Parathyroid adenoma (tissue), 2 donors: ENCODE results near the gene ZNF583.

Experiments
- H2AFZ ChIP-seq: fragments of 300-600 bp; sonication (generic); one replicate; pipeline ENCODE4 v1.7.0; 2017; ENCODE audit warnings: antibody characterized with exemption, mild to moderate bottlenecking
- H3K27ac ChIP-seq: fragments of 300-600 bp; sonication (generic); one replicate; pipeline ENCODE4 v1.7.0; 2017
- H3K27me3 ChIP-seq: fragments of 300-600 bp; sonication (generic); one replicate; pipeline ENCODE4 v1.7.0; 2017; ENCODE audit warnings: low read length; ENCODE audit not compliant: control insufficient read depth, insufficient read depth
- H3K36me3 ChIP-seq: fragments of 300-600 bp; sonication (generic); one replicate; pipeline ENCODE4 v1.7.0; 2017; ENCODE audit warnings: low read length; ENCODE audit not compliant: control insufficient read depth, insufficient read depth
- H3K4me1 ChIP-seq: fragments of 300-600 bp; sonication (generic); one replicate; pipeline ENCODE4 v1.7.0; 2017; ENCODE audit warnings: control low read depth
- H3K4me2 ChIP-seq: fragments of 300-600 bp; sonication (generic); one replicate; pipeline ENCODE4 v1.7.0; 2017; ENCODE audit warnings: low read length
- H3K4me3 ChIP-seq: fragments of 300-600 bp; sonication (generic); one replicate; pipeline ENCODE4 v1.7.0; 2017; ENCODE audit warnings: low read depth, low read length
- H3K79me2 ChIP-seq: fragments of 300-600 bp; sonication (generic); one replicate; pipeline ENCODE4 v1.7.0; 2017; ENCODE audit warnings: control low read depth
- H3K9ac ChIP-seq: fragments of 300-600 bp; sonication (generic); one replicate; pipeline ENCODE4 v1.7.0; 2017; ENCODE audit warnings: mild to moderate bottlenecking
- H3K9me3 ChIP-seq: fragments of 300-600 bp; sonication (generic); one replicate; pipeline ENCODE4 v1.7.0; 2017; ENCODE audit warnings: low read length; ENCODE audit not compliant: control insufficient read depth
- CTCF ChIP-seq: fragments of 300-600 bp; sonication (generic); IDR thresholded peaks from one replicate; pipeline ENCODE4 v1.7.0; 2017; ENCODE audit warnings: antibody characterized with exemption, mild to moderate bottlenecking
- donor health status: primary hyperparathyroidism.

Gene ZNF583

GRCh38 chr19:56383826-56384605, 20.1 kb upstream of the ZNF583 start:
- H2AFZ ChIP-seq, result no peak overlapping the region
- no peaks in the 10 kb centered on the region for H3K36me3 ChIP-seq
- H3K9me3 ChIP-seq, result no peaks in the 10 kb centered on the region
- no peak overlapping the region for H3K4me2 ChIP-seq
- H3K27ac ChIP-seq, result no peak overlapping the region
- no peaks in the 10 kb centered on the region for H3K79me2 ChIP-seq
- H3K4me3 ChIP-seq, result no peak overlapping the region
- no peak overlapping the region for H3K9ac ChIP-seq
- H3K27me3 ChIP-seq, result no peaks in the 10 kb centered on the region
- H3K4me1 ChIP-seq, result no peaks in the 10 kb centered on the region
- no peak for TF ChIP-seq CTCF

DNA sequence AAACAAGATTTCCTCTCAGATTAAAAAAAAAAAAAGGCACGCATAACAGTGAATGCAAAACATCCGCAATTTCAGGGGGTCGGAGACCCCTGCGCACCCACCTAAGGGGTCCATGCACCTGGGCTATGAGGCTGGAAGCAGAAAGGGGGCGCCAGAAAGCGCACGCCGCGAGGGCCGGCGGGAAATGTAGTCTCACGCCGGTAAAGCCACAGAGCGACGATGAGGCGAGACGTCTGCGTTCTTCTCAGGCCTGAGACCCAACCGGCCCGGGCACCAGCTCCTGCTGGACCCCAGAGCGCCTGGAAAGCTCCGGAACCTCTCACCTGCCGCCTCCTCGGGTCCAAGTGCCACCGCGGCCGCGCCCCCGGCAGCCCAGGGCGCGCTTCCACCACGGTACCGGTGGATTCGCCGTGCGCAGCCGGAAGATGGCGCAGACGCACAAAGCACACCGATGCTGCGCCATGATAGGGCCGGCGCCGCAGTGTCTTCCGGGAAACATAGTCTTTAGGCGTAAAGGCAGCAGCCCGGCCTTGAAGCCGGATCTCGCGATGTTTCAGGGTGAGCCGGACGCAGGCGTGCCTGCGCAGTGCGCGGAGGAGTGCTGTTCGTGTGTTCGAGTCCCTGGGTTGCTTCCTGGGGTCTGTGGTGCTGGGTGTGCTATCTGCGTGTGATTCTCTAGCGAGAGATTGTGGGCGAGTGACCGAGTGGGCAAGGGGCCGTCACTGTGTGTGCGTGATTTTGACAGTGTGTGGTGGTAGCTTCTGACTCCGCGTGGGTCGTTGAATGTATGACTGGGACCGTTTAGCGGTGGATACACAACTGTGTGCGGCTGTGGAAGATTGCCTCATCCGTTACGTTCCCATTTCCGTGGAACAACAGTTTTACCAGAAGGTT, 10.8 kb upstream of the ZNF583 start, which contains the start of gene ZNF582:
ZNF582 (minus strand) TSS at position 416 of the 894 bp plus-strand sequence. CDS start 1,782 bp downstream, outside the sequence.
- H3K9ac ChIP-seq, result peak within 1 kb of the TSS; percentile 95
- H2AFZ ChIP-seq, result peak within 1 kb of the TSS; percentile 99
- H3K9me3 ChIP-seq, result no peaks in the 10 kb centered on the region
- H3K4me3 ChIP-seq, result peak within 1 kb of the TSS; percentile 89
- H3K36me3 ChIP-seq, result no peaks in the 10 kb centered on the region
- H3K79me2 ChIP-seq, result no peaks in the 10 kb centered on the region
- peak; percentile 78 for TF ChIP-seq CTCF
- H3K4me1 ChIP-seq, result peaks cover 5% of the 10 kb centered on the region
- peak within 1 kb of the TSS; percentile 95 for H3K27ac ChIP-seq
- peak within 1 kb of the TSS; percentile 98 for H3K4me2 ChIP-seq
- no peaks in the 10 kb centered on the region for H3K27me3 ChIP-seq

- no peak for TF ChIP-seq CTCF
- Histone ChIP-seq H3K9ac (no peak overlapping the region), H3K36me3 (no peaks in the 10 kb centered on the region), H3K4me1 (peaks cover 8% of the 10 kb centered on the region), H3K4me2 (no peak overlapping the region), H3K27ac (no peak overlapping the region), H2AFZ (no peak overlapping the region), H3K79me2 (no peaks in the 10 kb centered on the region), H3K9me3 (no peaks in the 10 kb centered on the region), H3K4me3 (no peak overlapping the region), H3K27me3 (no peaks in the 10 kb centered on the region)
These were observed 5.3 kb upstream of the ZNF583 start for GRCh38 chr19:56398809-56399208.

- H3K36me3 ChIP-seq, result no peaks in the 10 kb centered on the region
- H2AFZ ChIP-seq, result no peak overlapping the region
- H3K79me2 ChIP-seq, result no peaks in the 10 kb centered on the region
- TF ChIP-seq CTCF, result no peak
- no peak overlapping the region for H3K27ac ChIP-seq
- no peak overlapping the region for H3K4me2 ChIP-seq
- no peak overlapping the region for H3K4me3 ChIP-seq
- H3K27me3 ChIP-seq, result no peaks in the 10 kb centered on the region
- H3K9me3 ChIP-seq, result no peaks in the 10 kb centered on the region
- H3K4me1 ChIP-seq, result peaks cover 10% of the 10 kb centered on the region
- no peak overlapping the region for H3K9ac ChIP-seq
These were observed 3.6 kb upstream of the ZNF583 start for GRCh38 chr19:56400485-56400884.
